Measurements from ENCODE around the gene TWF2.
"Not testable (repeated sequence)": the region's sequence is repeated elsewhere in the genome, so short reads cannot be mapped to it uniquely, and the experiment has no call there.

TWF2 gene

DNA sequence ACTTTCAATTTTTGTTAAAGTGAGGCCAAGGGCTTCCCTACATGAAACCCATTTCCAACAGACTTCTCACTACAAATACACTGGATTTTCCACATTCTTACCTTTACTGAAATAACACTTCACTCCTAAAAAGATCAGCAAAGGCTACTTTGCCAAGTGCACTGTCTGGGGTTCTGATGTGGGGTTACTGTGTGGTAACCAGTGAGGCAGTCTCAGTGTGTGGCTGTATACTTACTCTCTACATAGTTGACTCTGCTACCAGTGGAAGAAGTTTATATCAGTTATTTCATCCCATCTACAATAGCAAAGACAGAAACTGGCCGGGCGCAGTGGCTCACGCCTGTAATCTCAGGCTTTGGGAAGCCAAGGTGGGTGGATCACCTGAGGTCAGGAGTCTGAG lies 33.9 kb upstream of the TWF2 start:
- ChIA-PET CTCF (interaction anchor here (1.0 to 3.7 kb wide), 3 partner anchors 12 to 66 kb away, joined by 4 to 19 read pairs (median 7); no protein-coding TSS in a partner anchor), POLR2A (no interaction called here)
- H3K4me3 ChIP-seq (ENCODE audit: low read depth, low read length), result no peak overlapping the region
- no peak for DNase-seq (ENCODE audit: low read depth, low spot score)
- TF ChIP-seq, protein P1, sequence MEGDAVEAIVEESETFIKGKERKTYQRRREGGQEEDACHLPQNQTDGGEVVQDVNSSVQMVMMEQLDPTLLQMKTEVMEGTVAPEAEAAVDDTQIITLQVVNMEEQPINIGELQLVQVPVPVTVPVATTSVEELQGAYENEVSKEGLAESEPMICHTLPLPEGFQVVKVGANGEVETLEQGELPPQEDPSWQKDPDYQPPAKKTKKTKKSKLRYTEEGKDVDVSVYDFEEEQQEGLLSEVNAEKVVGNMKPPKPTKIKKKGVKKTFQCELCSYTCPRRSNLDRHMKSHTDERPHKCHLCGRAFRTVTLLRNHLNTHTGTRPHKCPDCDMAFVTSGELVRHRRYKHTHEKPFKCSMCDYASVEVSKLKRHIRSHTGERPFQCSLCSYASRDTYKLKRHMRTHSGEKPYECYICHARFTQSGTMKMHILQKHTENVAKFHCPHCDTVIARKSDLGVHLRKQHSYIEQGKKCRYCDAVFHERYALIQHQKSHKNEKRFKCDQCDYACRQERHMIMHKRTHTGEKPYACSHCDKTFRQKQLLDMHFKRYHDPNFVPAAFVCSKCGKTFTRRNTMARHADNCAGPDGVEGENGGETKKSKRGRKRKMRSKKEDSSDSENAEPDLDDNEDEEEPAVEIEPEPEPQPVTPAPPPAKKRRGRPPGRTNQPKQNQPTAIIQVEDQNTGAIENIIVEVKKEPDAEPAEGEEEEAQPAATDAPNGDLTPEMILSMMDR (IDR thresholded peaks at IDR 0.05; ENCODE audit: insufficient read depth, low read length, missing control alignments), result no peak

DNA sequence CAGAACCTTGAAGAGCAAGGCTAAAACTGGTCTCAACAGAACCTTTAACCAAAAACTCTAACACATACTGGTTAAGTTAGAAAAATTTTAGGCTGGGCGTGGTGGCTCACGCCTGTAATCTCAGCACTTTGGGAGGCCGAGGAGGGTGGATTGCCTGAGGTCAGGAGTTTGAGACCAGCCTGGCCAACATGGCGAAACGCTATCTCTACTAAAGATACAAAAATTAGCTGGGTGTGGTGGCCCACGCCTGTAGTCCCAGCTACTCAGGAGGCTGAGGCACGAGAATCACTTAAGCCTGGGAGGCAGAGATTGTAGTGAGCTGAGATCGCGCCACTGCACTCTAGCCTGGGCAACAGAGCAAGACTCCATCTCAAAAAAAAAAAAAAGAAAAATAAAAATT lies 33.2 kb upstream of the TWF2 start:
- H3K4me3 ChIP-seq (ENCODE audit: low read depth, low read length); DNase-seq (ENCODE audit: low read depth, low spot score); POLR2A ChIA-PET: not testable (repeated sequence)
- CTCF ChIA-PET, result interaction anchor here (1.0 to 3.7 kb wide), 3 partner anchors 11 to 67 kb away, joined by 4 to 19 read pairs (median 7); no protein-coding TSS in a partner anchor

GRCh38 chr3:52270252-52270754 lies 31.3 kb upstream of the TWF2 start:
- no peak overlapping the region for H3K4me3 ChIP-seq (ENCODE audit: low read depth, low read length)
- no peak for DNase-seq (ENCODE audit: low read depth, low spot score)
- ChIA-PET POLR2A (interaction anchor here (1.0 kb wide), 1 partner anchor 22 kb away, joined by 4 read pairs; no protein-coding TSS in a partner anchor), CTCF (interaction anchor here (1.0 to 3.7 kb wide), 3 partner anchors 9 to 68 kb away, joined by 3 to 19 read pairs (median 7); no protein-coding TSS in a partner anchor)
- TF ChIP-seq, protein P1 (IDR thresholded peaks at IDR 0.05; ENCODE audit: insufficient read depth, low read length, missing control alignments), result no peak

- no peak for DNase-seq (ENCODE audit: low read depth, low spot score)
- H3K4me3 ChIP-seq (ENCODE audit: low read depth, low read length), result no peak overlapping the region
- TF ChIP-seq, protein P1 (IDR thresholded peaks at IDR 0.05; ENCODE audit: insufficient read depth, low read length, missing control alignments), result no peak
- ChIA-PET CTCF (interaction anchor here (1.0 to 3.7 kb wide), 2 partner anchors 8 to 69 kb away, joined by 3 to 19 read pairs; no protein-coding TSS in a partner anchor), POLR2A (no interaction called here)
These were observed 30.8 kb upstream of the TWF2 start for GRCh38 chr3:52269776-52270175.

DNA sequence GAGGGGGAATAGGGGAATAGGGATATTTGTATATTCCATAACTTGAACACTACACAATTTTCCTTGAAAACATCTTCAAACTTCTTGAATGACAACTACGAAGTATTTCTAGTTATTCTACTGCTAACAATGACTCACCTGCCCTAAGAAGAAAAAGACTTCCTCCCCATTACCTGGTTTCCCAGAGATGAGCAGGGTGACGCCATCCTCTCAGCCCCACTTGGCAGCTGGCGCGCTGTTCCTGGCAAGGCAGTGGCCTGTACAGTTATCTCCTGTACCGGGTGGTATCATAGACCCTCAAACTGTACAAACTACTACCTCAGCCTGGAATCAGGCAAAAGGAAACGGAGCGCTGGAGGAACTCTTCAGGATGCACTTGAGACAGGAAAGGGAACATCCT lies 29.1 kb upstream of the TWF2 start:
- no peak for DNase-seq (ENCODE audit: low read depth, low spot score)
- no peak overlapping the region for H3K4me3 ChIP-seq (ENCODE audit: low read depth, low read length)
- ChIA-PET POLR2A (no interaction called here), CTCF (interaction anchor here (0.9 kb wide), 1 partner anchor 11 kb away, joined by 3 read pairs; the partner anchor contains the start of gene WDR82)
- TF ChIP-seq, protein P1 (IDR thresholded peaks at IDR 0.05; ENCODE audit: insufficient read depth, low read length, missing control alignments), result no peak

GRCh38 chr3:52265387-52265786 lies 26.4 kb upstream of the TWF2 start:
- TF ChIP-seq, protein P1 (IDR thresholded peaks at IDR 0.05; ENCODE audit: insufficient read depth, low read length, missing control alignments), result no peak
- DNase-seq (ENCODE audit: low read depth, low spot score), result no peak
- ChIA-PET CTCF (no interaction called here), POLR2A (no interaction called here)
- no peak overlapping the region for H3K4me3 ChIP-seq (ENCODE audit: low read depth, low read length)

- TF ChIP-seq, protein P1 (IDR thresholded peaks at IDR 0.05; ENCODE audit: insufficient read depth, low read length, missing control alignments), result no peak
- POLR2A ChIA-PET, result no interaction called here
- CTCF ChIA-PET, result interaction anchor here (0.9 to 1.3 kb wide), 3 partner anchors 15 to 31 kb away, joined by 3 read pairs; no protein-coding TSS in a partner anchor
- no peak for DNase-seq (ENCODE audit: low read depth, low spot score)
- no peak overlapping the region for H3K4me3 ChIP-seq (ENCODE audit: low read depth, low read length)
These were observed 23.5 kb upstream of the TWF2 start for GRCh38 chr3:52262447-52262846.

Measured in AG04449 (cell line).